ENCODE results near the gene STOML3.

DNA sequence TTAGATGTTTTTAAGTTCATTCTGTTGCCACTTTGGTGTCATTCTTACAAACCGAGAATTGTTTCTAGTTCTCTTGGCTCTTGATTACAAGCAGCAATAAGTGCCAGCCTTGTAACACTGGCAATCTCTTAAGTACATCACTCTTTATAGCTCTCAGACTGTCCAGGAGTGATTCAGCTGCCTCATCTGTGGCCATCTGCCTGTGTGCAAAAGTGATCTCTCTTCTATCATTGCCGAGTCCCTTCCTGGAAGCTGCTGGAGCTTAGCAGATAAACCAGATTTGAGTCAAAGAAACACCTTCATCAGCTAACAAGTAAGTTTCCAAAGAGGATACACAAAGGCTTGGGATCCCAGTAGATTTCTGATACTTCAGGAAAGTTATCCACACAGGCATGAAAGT is 23.2 kb downstream of the STOML3 start:
- TF ChIP-seq, protein P1, sequence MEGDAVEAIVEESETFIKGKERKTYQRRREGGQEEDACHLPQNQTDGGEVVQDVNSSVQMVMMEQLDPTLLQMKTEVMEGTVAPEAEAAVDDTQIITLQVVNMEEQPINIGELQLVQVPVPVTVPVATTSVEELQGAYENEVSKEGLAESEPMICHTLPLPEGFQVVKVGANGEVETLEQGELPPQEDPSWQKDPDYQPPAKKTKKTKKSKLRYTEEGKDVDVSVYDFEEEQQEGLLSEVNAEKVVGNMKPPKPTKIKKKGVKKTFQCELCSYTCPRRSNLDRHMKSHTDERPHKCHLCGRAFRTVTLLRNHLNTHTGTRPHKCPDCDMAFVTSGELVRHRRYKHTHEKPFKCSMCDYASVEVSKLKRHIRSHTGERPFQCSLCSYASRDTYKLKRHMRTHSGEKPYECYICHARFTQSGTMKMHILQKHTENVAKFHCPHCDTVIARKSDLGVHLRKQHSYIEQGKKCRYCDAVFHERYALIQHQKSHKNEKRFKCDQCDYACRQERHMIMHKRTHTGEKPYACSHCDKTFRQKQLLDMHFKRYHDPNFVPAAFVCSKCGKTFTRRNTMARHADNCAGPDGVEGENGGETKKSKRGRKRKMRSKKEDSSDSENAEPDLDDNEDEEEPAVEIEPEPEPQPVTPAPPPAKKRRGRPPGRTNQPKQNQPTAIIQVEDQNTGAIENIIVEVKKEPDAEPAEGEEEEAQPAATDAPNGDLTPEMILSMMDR (IDR thresholded peaks at IDR 0.05) = no peak
- no peak for TF ChIP-seq TAF1 (IDR thresholded peaks at IDR 0.05; ENCODE audit: borderline replicate concordance, low read depth, low read length)

Measured in SK-N-SH (cell line).